Measurements from ENCODE around the gene CD276. TPM values are rescaled to one million over a fixed set of nuclear protein-coding genes. Genes with fewer than 3 reads are reported as not detected.

The CD276 gene
- total RNA-seq, 4 donors from 2014 or later, result 42.6 to 93.3 (median 70.9) TPM

DNA sequence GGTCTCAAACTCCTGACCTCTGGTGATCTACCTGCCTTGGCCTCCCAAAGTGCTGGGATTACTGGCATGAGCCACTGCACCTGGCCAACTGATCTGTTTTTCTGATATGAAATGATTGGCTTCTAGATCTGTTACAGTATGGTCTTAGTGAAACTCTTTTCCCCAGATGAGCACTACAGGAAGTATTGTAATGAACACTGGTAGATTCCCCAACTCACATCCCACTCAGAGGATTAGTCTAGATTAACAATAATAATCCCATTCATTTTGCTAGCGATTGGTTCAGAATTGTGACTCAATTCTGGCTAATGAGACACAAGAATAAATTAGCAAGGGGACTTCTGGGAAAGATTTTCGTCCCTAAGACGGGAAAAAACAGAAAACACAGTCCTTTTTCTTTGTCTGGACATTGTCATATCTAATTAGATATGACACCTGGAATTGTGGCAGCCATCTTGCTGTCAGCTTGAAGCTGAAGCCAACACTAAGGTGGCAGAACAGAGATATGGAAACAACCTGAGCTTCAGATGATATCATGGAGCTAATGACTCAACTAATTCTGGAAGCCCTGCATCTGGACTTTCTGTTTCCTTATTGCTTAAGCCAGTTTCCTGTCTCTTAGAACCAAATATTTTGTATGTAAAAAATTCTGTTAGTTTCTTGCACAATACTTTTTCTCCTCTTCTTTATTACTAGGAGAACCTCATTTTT lies 33.6 kb upstream of the CD276 start:
- no peaks in the 10 kb centered on the region for H3K27me3 ChIP-seq
- TF ChIP-seq EP300 (IDR thresholded peaks at IDR 0.05), result peak in 1 of 2 donors; percentile 26
- no peak for TF ChIP-seq POLR2A (IDR thresholded peaks at IDR 0.05)
- no peak for TF ChIP-seq CTCF (IDR thresholded peaks at IDR 0.05)
- DNase-seq (ENCODE audit: low spot score in 2 of 2), result no peak
- H3K9me3 ChIP-seq, result peaks cover 0 to 6% (median 0%) of the 10 kb centered on the region in 4 donors
- H3K36me3 ChIP-seq, result no peaks in the 10 kb centered on the region
- H3K4me1 ChIP-seq, result no peaks in the 10 kb centered on the region
- 55 to 66% methylated on average over 3 of the region's 3 CpGs for WGBS, 2 donors
- no peak overlapping the region for H3K4me3 ChIP-seq
- H3K27ac ChIP-seq, result no peak overlapping the region

DNA sequence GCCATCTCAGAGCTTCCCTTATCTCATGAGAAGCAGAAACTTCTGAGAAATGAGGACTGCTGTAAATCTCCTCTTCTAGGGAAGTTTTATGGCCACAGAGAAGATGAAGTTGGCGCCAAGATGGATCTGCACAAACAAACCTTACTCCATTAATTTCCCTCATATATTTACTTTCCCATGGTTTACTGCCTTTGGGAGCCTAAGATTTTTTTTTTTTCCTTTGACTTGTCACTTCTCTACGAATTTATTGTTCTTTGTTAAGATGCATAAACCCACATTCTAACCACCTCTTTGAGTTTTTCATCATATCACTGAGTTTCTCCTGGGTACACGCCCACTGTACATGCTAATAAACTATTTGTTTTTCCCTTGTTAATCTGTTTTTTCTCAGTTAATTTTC lies 29.5 kb upstream of the CD276 start:
- 62 to 67% methylated on average over 3 of the region's 3 CpGs for WGBS, 2 donors
- no peaks in the 10 kb centered on the region for H3K4me1 ChIP-seq

GRCh38 chr15:73655724-73656123 lies 28.5 kb upstream of the CD276 start:
- no peaks in the 10 kb centered on the region for H3K4me1 ChIP-seq
- TF ChIP-seq EP300 (IDR thresholded peaks at IDR 0.05), result no peak
- TF ChIP-seq CTCF (IDR thresholded peaks at IDR 0.05), result no peak
- TF ChIP-seq POLR2A (IDR thresholded peaks at IDR 0.05), result no peak
- no peak overlapping the region for H3K4me3 ChIP-seq
- no peaks in the 10 kb centered on the region for H3K36me3 ChIP-seq
- 30 to 44% methylated on average over 2 of the region's 2 CpGs for WGBS, 2 donors
- H3K9me3 ChIP-seq, result peaks cover 0 to 6% (median 0%) of the 10 kb centered on the region in 4 donors
- H3K27me3 ChIP-seq, result no peaks in the 10 kb centered on the region
- no peak for DNase-seq (ENCODE audit: low spot score in 2 of 2)
- no peak overlapping the region for H3K27ac ChIP-seq

More for the DNA sequence above, 29.5 kb upstream of the CD276 start:
- no peak for DNase-seq (ENCODE audit: low spot score in 2 of 2)
- H3K27ac ChIP-seq, result no peak overlapping the region
- TF ChIP-seq POLR2A (IDR thresholded peaks at IDR 0.05) (no peak), CTCF (IDR thresholded peaks at IDR 0.05) (no peak)
- peaks cover 0 to 6% (median 0%) of the 10 kb centered on the region in 4 donors for H3K9me3 ChIP-seq
- no peaks in the 10 kb centered on the region for H3K27me3 ChIP-seq
- no peaks in the 10 kb centered on the region for H3K36me3 ChIP-seq
- no peak overlapping the region for H3K4me3 ChIP-seq

- H3K36me3 ChIP-seq, result no peaks in the 10 kb centered on the region
- no peak for TF ChIP-seq POLR2A (IDR thresholded peaks at IDR 0.05)
- no peak for TF ChIP-seq CTCF (IDR thresholded peaks at IDR 0.05)
- TF ChIP-seq EP300 (IDR thresholded peaks at IDR 0.05), result no peak
- 83 to 90% methylated on average over 1 of the region's 1 CpG for WGBS, 2 donors
- no peak overlapping the region for H3K4me3 ChIP-seq
- no peak overlapping the region for H3K27ac ChIP-seq
- H3K4me1 ChIP-seq, result no peaks in the 10 kb centered on the region
- DNase-seq (ENCODE audit: low spot score in 2 of 2), result no peak
- no peaks in the 10 kb centered on the region for H3K27me3 ChIP-seq
- H3K9me3 ChIP-seq, result peaks cover 0 to 11% (median 3%) of the 10 kb centered on the region in 4 donors
Observed at GRCh38 chr15:73658645-73659044, 25.5 kb upstream of the CD276 start.

DNA sequence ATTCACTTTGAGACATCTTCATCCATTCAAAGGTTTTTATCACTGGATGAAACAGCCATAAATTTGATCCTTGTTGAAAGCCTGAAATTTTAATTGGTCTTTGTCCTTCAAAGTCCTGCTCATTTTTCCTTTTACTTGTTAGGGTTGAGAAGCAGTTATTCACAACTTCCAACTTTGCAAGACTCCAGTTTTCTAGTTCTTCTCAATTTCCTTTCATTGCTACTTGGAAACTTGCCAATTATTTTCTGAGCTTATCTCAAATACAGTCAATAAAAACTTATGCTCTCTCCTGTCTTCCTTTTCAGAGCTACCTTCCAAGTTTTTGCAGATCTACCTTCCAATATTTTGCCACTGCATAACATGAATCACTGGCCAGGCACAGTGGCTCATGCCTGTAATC lies 23.7 kb upstream of the CD276 start:
- DNase-seq (ENCODE audit: low spot score in 2 of 2), result no peak
- H3K36me3 ChIP-seq, result no peaks in the 10 kb centered on the region
- H3K4me3 ChIP-seq, result no peak overlapping the region
- peaks cover 0 to 15% (median 3%) of the 10 kb centered on the region in 4 donors for H3K9me3 ChIP-seq
- no peaks in the 10 kb centered on the region for H3K27me3 ChIP-seq
- no peaks in the 10 kb centered on the region for H3K4me1 ChIP-seq
- TF ChIP-seq POLR2A (IDR thresholded peaks at IDR 0.05) (no peak), CTCF (IDR thresholded peaks at IDR 0.05) (no peak), EP300 (IDR thresholded peaks at IDR 0.05) (no peak)
- no peak overlapping the region for H3K27ac ChIP-seq
